ENCODE data around the gene ZNF500.

DNA sequence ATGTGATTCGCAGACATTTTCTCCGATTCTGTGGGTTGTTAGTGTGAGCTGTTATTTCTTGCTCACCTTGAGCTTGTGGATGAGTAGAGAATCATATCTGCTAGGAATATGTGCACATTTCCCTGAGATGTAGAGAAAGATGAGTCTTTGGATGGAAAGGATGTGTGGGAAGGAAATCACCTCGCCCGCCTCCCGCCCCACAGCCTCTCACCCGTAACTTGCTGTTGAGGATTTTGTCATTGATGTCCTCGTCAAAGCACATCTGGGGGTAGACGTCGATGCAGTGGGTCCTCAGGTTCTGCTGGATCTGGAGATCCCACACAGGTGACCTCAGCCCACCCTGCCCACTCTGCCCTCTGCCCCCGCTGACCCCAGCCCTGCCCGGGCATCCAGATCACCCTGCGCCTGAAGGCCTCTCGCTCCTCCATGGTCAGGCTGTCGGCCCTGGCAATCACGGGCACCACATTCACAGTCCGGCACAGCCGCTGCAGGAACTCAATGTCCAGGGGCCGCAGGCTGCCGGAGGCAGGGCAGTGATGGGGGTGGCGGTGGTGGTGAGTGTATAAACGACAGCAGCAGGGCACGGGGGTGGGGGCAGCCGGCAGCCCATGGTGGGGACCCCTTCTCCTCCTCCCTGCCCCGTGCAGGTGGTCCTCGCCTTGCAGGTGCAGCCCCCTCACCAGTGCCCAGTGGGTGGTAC lies 16.4 kb upstream of the ZNF500 start:
- TF ChIP-seq, protein P1, sequence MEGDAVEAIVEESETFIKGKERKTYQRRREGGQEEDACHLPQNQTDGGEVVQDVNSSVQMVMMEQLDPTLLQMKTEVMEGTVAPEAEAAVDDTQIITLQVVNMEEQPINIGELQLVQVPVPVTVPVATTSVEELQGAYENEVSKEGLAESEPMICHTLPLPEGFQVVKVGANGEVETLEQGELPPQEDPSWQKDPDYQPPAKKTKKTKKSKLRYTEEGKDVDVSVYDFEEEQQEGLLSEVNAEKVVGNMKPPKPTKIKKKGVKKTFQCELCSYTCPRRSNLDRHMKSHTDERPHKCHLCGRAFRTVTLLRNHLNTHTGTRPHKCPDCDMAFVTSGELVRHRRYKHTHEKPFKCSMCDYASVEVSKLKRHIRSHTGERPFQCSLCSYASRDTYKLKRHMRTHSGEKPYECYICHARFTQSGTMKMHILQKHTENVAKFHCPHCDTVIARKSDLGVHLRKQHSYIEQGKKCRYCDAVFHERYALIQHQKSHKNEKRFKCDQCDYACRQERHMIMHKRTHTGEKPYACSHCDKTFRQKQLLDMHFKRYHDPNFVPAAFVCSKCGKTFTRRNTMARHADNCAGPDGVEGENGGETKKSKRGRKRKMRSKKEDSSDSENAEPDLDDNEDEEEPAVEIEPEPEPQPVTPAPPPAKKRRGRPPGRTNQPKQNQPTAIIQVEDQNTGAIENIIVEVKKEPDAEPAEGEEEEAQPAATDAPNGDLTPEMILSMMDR (IDR thresholded peaks at IDR 0.05; ENCODE audit: low read length) = no peak
- no peak for TF ChIP-seq EZH2 (optimal IDR thresholded peaks at IDR 0.05; ENCODE audit: low read depth, low read length)

Measured in MM.1S (cell line).